DMS53 (cell line): ENCODE measurements around the gene TTC21B.

Experiments
- DNase-seq: peaks from one replicate; lab custom pipeline; 2025; lab: John Stamatoyannopoulos, UW

TTC21B gene

DNA sequence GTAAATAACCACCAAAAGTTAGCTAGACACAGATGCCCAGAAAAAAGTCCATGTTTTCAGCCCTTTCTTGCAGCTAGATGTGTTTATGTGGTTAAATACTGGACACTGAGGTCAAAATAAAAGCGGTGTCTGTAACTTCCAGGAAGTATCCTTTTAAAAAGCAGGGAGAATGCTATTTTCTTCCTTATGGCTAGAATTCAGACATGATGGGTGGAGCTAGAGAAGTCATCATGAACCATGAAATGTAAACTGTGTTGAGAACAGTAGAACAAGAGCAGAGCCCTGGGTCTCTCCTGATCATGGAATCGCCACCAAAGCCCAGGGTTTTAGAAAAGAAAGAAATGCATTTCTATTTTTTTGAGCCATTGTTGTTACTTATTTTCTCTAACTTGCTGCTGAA lies 118.2 kb downstream of the TTC21B start:
- DNase-seq, result no peak

- DNase-seq, result peak; percentile 14
These were observed 120.4 kb downstream of the TTC21B start for GRCh38 chr2:165833156-165833555.

DNA sequence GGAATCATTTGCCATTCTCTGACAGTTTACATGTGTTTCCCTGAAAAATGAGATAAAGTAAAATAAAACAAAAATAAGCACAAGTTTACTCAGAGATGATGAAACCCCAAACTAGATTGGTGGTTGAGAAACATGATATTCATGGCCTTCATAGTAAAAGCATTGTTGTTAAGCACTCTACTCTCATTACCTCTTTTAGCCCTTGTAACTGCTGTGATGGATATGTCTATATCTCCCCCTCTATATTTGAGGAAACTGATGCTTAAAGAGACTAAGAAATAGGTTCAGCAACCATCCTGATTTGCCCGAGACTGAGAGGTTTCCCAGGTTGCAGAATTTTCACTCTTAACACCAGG lies 125.7 kb downstream of the TTC21B start:
- DNase-seq, result no peak

DNA sequence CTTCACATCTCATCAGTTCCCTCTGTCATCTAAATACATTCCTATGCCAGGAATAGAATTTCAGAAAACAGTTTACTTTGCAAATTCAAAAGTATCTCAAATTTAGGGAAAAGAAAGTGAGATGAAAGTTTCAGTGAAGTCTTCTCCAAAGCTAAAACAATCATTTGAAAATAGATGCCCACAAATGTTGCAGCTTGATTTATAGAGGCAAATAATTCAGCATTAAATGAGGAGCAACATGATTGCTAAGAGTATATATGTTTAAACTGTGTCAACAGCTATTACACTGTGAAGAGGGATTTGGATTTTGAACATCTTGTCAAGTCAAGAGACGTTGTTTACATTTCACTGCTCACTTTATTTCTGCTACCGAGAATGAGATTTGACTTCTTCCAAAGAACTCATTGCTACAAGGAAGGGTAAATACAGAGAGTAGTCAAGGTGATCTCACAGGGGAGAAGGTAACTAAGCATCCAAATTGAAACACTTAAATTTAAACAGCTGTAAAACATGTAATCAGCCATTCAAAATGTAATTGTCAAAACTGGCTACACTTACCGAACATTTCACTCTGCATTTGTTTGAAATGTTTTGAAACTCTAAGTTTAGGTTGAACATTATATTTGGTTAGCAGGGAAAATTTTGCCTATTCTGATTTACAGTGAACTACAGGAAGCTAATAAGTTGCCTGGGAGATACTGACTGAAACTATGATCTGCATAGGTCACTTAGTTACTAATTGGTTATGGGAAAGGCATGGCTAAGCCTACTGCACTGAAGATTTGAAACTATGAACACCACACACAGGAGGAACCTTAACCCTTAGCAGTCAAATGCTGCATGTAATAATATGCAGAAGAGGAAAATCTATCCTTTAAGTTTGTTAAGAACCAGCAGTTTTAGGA lies 126.3 kb downstream of the TTC21B start:
- peak; percentile 44 for DNase-seq

DNA sequence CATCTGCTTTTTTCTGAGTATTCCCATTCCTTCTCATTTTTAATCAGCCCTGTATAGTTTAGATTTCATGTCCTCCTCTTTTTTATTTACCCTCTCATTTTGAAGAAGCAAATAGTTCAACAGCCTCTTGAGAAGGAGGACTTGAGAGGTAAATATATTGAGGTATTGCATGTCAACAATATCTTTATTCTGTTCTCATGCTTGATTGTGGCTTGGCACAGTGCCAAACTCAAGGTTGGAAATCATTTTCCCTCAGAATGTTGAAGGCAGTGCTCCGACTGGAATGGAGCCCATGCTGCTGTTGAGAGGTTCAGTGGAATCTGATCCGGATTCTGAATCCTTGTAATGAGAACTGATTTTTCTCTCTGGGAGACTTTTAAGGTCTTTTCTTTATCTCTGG lies 128.5 kb downstream of the TTC21B start:
- peak; percentile 85 for DNase-seq
